Memory B cell (primary cell): ENCODE data around the gene PLXDC1.
"Not testable (repeated sequence)": the region's sequence is repeated elsewhere in the genome, so short reads cannot be mapped to it uniquely, and the experiment has no call there.

Experiments used
- ATAC-seq: fragments of 150-1000 bp; cut with Tn5 transposase; 2 replicates; pipeline ENCODE4 v1.10.0; 2021; ENCODE audit warnings: low read depth, mild to moderate bottlenecking, moderate library complexity
- DNase-seq, 2 donors: peaks; one replicate each; pipeline ENCODE4 v3.0.0; 2022; ENCODE audit warnings: low spot score in 2 of 2
- H3K27ac Mint-ChIP-seq: one replicate; pipeline ENCODE4 v1.8.0; 2022; ENCODE audit warnings: mild to moderate bottlenecking, moderate library complexity, mixed read lengths
- H3K27me3 Mint-ChIP-seq: one replicate; pipeline ENCODE4 v1.8.0; 2022; ENCODE audit warnings: mixed read lengths
- H3K36me3 Mint-ChIP-seq: one replicate; pipeline ENCODE4 v1.8.0; 2022; ENCODE audit warnings: mild to moderate bottlenecking, mixed read lengths
- H3K4me1 Mint-ChIP-seq: one replicate; pipeline ENCODE4 v1.8.0; 2022; ENCODE audit warnings: mixed read lengths
- H3K4me3 Mint-ChIP-seq: one replicate; pipeline ENCODE4 v1.8.0; 2022; ENCODE audit warnings: mild to moderate bottlenecking, moderate library complexity, mixed read lengths
- H3K9me3 Mint-ChIP-seq: one replicate; pipeline ENCODE4 v1.8.0; 2022; ENCODE audit warnings: mixed read lengths

The PLXDC1 gene

GRCh38 chr17:39171933-39172332, 20.5 kb upstream of the PLXDC1 start:
- H3K27ac Mint-ChIP-seq: no peak overlapping the region
- H3K4me3 Mint-ChIP-seq: no peak overlapping the region
- peaks cover 13% of the 10 kb centered on the region for H3K4me1 Mint-ChIP-seq

GRCh38 chr17:39170558-39170957, 19.1 kb upstream of the PLXDC1 start:
- DNase-seq (no peak), ATAC-seq (no peak)
- H3K27me3 Mint-ChIP-seq: peaks cover 31% of the 10 kb centered on the region
- no peak overlapping the region for H3K27ac Mint-ChIP-seq
- peaks cover 1% of the 10 kb centered on the region for H3K9me3 Mint-ChIP-seq
- H3K4me3 Mint-ChIP-seq: no peak overlapping the region
- H3K36me3 Mint-ChIP-seq: peaks cover 1% of the 10 kb centered on the region
- peaks cover 15% of the 10 kb centered on the region for H3K4me1 Mint-ChIP-seq

More at GRCh38 chr17:39171933-39172332, 20.5 kb upstream of the PLXDC1 start:
- no peak for DNase-seq
- peaks cover 1% of the 10 kb centered on the region for H3K9me3 Mint-ChIP-seq
- peaks cover 1% of the 10 kb centered on the region for H3K36me3 Mint-ChIP-seq
- no peak for ATAC-seq
- peaks cover 22% of the 10 kb centered on the region for H3K27me3 Mint-ChIP-seq

DNA sequence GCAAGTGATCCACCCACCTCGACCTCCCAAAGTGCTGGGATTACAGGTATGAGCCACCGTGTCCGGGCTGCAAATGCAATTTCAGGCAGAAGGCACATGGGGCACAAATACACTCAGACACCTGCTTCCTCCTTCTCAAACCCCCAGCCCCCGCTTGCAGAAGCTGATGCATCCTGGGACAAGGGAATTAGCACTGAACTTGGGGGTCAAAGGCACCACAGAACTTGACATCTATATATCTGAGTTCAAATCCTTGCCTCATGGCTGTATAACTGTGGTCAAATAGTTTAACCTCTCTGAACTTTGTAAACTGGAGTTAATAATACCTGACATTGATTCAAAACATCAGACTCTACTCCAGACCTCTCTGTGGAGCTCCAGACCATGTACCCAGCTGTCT, 18.7 kb upstream of the PLXDC1 start:
- Mint-ChIP-seq H3K4me3 (no peak overlapping the region), H3K4me1 (peaks cover 11% of the 10 kb centered on the region), H3K9me3 (peaks cover 1% of the 10 kb centered on the region), H3K27ac (no peak overlapping the region), H3K36me3 (peaks cover 1% of the 10 kb centered on the region), H3K27me3 (peaks cover 31% of the 10 kb centered on the region)
- DNase-seq: no peak
- ATAC-seq: no peak

GRCh38 chr17:39169518-39169917, 18.1 kb upstream of the PLXDC1 start:
- Mint-ChIP-seq H3K9me3 (peaks cover 1% of the 10 kb centered on the region), H3K27ac (no peak overlapping the region), H3K36me3 (peaks cover 1% of the 10 kb centered on the region), H3K4me3 (no peak overlapping the region), H3K27me3 (peaks cover 33% of the 10 kb centered on the region), H3K4me1 (peaks cover 11% of the 10 kb centered on the region)
- ATAC-seq: no peak
- no peak for DNase-seq

DNA sequence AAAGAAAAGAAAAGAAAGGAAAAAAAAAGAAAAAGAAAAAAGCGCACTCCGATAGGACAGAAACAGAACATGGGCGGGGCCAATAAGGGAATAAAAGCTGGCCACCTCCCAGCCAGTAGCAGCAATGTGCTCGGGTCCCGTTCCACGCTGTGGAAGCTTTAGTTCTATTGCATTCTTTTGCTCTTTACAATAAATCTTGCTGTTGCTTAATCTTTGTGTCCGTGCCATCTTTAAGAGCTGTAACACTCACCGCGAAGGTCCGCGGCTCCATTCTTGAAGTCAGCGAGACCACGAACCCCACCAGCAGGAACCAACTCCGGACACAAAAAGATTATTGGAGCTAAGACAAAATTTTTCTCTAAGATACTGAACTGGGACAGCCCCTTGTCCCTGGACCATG, 17.7 kb upstream of the PLXDC1 start:
- H3K4me3 Mint-ChIP-seq: no peak overlapping the region
- H3K4me1 Mint-ChIP-seq: peaks cover 12% of the 10 kb centered on the region
- no peak overlapping the region for H3K27ac Mint-ChIP-seq
- peaks cover 1% of the 10 kb centered on the region for H3K9me3 Mint-ChIP-seq
- no peak for ATAC-seq
- DNase-seq: no peak
- peaks cover 34% of the 10 kb centered on the region for H3K27me3 Mint-ChIP-seq
- H3K36me3 Mint-ChIP-seq: peaks cover 1% of the 10 kb centered on the region

GRCh38 chr17:39168503-39168902, 17.1 kb upstream of the PLXDC1 start:
- peaks cover 12% of the 10 kb centered on the region for H3K4me1 Mint-ChIP-seq
- DNase-seq, H3K27ac Mint-ChIP-seq, H3K9me3 Mint-ChIP-seq, H3K4me3 Mint-ChIP-seq, H3K36me3 Mint-ChIP-seq, ATAC-seq: not testable (repeated sequence)
- H3K27me3 Mint-ChIP-seq: peaks cover 31% of the 10 kb centered on the region

- Mint-ChIP-seq H3K4me3 (no peak overlapping the region), H3K4me1 (peaks cover 12% of the 10 kb centered on the region), H3K27ac (no peak overlapping the region), H3K27me3 (peaks cover 27% of the 10 kb centered on the region), H3K36me3 (peaks cover 1% of the 10 kb centered on the region), H3K9me3 (peaks cover 1% of the 10 kb centered on the region)
- ATAC-seq (peak; percentile 35), DNase-seq (no peak)
Measured at GRCh38 chr17:39167476-39167875, 16.0 kb upstream of the PLXDC1 start.

- H3K27me3 Mint-ChIP-seq: peaks cover 21% of the 10 kb centered on the region
- ATAC-seq (no peak), DNase-seq (no peak)
- H3K36me3 Mint-ChIP-seq: peaks cover 1% of the 10 kb centered on the region
- H3K9me3 Mint-ChIP-seq: peaks cover 1% of the 10 kb centered on the region
- no peak overlapping the region for H3K27ac Mint-ChIP-seq
- H3K4me1 Mint-ChIP-seq: peaks cover 12% of the 10 kb centered on the region
- peak overlapping the region; percentile 31 for H3K4me3 Mint-ChIP-seq
Measured at GRCh38 chr17:39166437-39167335, 15.2 kb upstream of the PLXDC1 start.

DNA sequence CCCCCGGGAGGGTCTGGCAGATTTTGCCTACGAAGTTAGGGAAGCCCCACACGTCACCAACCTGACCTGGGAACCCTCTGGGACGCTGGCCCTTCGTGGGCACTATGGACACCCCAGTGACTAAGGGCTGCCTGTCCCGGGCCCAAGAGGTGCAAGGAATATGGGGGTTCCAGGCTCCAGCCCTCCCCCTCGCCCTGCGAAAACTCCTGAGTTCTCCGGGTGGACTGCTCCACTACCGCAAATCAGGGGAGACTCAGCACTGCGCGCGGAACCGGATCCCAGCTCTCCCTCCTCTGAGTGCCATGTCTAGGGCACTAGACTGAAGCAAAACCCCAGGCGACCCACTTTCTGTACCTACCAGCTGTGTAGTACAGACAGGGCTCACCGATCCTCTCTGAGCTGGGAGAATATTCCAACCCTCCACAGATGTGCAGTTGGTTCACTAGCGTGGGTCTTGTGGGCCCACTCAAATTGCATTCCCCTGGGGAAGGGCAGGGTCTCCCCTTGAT, 14.5 kb upstream of the PLXDC1 start, which contains the start of gene ARL5C:
Gene ARL5C (minus strand): TSS at position 321 of the 509 bp plus-strand sequence. CDS start 401 bp downstream, outside the sequence.
- peaks cover 12% of the 10 kb centered on the region for H3K4me1 Mint-ChIP-seq
- peaks cover 1% of the 10 kb centered on the region for H3K36me3 Mint-ChIP-seq
- peaks cover 1% of the 10 kb centered on the region for H3K9me3 Mint-ChIP-seq
- ATAC-seq (no peak), DNase-seq (no peak)
- H3K27me3 Mint-ChIP-seq: peaks cover 21% of the 10 kb centered on the region
- H3K27ac Mint-ChIP-seq: no peak within 1 kb of the TSS
- H3K4me3 Mint-ChIP-seq: peak within 1 kb of the TSS; percentile 84

GRCh38 chr17:39165178-39165840, 13.9 kb upstream of the PLXDC1 start:
- DNase-seq (no peak), ATAC-seq (no peak)
- Mint-ChIP-seq H3K27me3 (peaks cover 21% of the 10 kb centered on the region), H3K36me3 (peaks cover 1% of the 10 kb centered on the region), H3K27ac (no peak overlapping the region), H3K4me3 (peak overlapping the region; percentile 84), H3K9me3 (peaks cover 1% of the 10 kb centered on the region), H3K4me1 (peaks cover 12% of the 10 kb centered on the region)

DNA sequence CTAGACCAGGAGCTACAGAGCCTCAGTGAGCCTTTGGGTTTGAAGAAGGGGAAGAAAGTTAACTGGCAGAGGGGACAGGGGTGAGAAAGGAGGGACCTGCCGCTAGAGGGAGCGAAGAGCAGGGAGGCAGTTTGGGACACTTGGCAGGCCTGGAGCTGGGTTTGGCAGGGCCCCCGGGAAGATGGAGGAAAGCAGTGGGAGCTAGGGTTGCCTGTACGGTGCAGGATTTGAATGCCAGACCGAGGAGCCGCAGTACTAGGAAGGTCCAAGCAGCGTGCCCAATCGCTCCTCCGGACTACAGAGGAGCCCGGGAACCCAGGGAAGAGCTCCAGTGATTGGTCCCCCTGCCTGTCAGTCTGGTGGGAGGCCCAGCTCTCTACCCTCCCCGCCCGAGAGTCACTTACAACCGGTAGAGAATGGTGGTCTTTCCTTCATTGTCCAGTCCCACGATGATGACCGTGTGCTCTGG, 13.3 kb upstream of the PLXDC1 start:
- peaks cover 12% of the 10 kb centered on the region for H3K4me1 Mint-ChIP-seq
- DNase-seq (peak; percentile 65 to 72), ATAC-seq (peak; percentile 86)
- peak overlapping the region; percentile 84 for H3K4me3 Mint-ChIP-seq
- H3K27me3 Mint-ChIP-seq: peaks cover 21% of the 10 kb centered on the region
- H3K36me3 Mint-ChIP-seq: peaks cover 1% of the 10 kb centered on the region
- H3K27ac Mint-ChIP-seq: no peak overlapping the region
- H3K9me3 Mint-ChIP-seq: peaks cover 1% of the 10 kb centered on the region

DNA sequence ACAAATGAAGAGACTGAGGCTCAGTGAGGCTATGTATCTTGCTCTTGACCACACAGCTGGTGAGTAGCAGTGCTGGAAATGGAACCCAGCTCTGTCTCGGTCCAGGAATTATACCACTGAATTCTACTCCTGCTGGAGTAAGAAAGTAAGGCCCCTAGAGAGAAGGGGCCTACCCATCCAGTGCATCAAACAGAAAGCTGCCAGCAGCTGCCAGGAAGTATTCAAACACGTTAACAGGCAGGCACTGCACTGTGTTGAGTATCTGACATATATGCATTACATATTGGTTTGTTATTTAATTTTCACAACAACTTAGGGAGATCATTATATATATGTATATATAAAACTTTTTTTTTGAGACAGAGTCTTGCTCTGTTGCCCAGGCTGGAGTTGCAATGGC, 10.5 kb upstream of the PLXDC1 start:
- DNase-seq (no peak), ATAC-seq (no peak)
- Mint-ChIP-seq H3K27ac (no peak overlapping the region), H3K36me3 (no peaks in the 10 kb centered on the region), H3K4me1 (peaks cover 6% of the 10 kb centered on the region), H3K9me3 (no peaks in the 10 kb centered on the region), H3K4me3 (no peak overlapping the region), H3K27me3 (peaks cover 13% of the 10 kb centered on the region)

DNA sequence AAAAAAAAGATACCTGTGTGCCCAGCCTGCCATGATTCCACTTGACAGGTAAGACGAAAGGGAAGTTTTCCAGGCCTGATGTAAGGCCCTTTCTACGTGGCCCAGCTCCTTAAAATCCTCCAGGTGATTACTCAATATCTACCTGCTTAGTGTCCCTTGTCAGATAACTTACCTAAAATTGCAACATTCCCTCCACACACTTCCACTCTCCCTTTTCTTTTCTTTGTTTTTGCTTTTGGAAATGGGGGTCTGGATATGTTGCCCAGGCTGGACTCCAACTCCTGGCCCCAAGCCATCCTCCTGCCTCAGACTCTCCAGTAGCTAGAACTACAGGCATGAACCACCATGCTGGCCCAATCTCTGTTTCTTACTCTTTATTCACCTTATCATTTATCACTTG, 7.2 kb upstream of the PLXDC1 start:
- no peak overlapping the region for H3K27ac Mint-ChIP-seq
- H3K9me3 Mint-ChIP-seq: no peaks in the 10 kb centered on the region
- H3K27me3 Mint-ChIP-seq: peaks cover 1% of the 10 kb centered on the region
- no peaks in the 10 kb centered on the region for H3K36me3 Mint-ChIP-seq
- ATAC-seq: no peak
- no peak for DNase-seq
- peaks cover 5% of the 10 kb centered on the region for H3K4me1 Mint-ChIP-seq
- no peak overlapping the region for H3K4me3 Mint-ChIP-seq

DNA sequence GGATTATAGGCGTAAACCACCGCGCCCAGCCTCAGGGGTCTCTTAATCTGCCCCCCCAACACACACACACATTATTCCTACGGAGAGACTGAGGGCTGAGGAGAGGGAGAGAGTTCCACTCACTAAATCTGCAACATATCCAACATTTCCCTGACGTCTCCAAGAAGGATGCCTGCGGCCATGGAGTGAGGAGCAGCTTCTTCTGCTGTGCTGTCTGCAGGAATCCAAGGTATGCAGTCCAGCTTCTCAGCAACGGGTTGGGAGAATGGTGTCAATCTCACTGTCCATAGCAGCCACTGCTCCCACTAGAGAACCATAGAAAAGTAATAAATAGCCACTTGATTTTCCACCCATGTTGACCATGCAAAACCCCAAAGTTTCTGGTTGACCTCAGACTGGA, 5.1 kb upstream of the PLXDC1 start:
- no peak for DNase-seq
- peaks cover 2% of the 10 kb centered on the region for H3K27me3 Mint-ChIP-seq
- no peaks in the 10 kb centered on the region for H3K36me3 Mint-ChIP-seq
- no peak overlapping the region for H3K27ac Mint-ChIP-seq
- H3K9me3 Mint-ChIP-seq: no peaks in the 10 kb centered on the region
- ATAC-seq: no peak
- H3K4me1 Mint-ChIP-seq: peaks cover 14% of the 10 kb centered on the region
- H3K4me3 Mint-ChIP-seq: no peak overlapping the region
